Stimulated activated CD4-positive, alpha-beta T cell treated with anti-CD3 and anti-CD28 coated beads, Interleukin-2, amount 100 ng/mL, for 48 hours (primary cell): Measurements from ENCODE around the gene CPNE8.

Source experiments
- DNase-seq, 2 donors: peaks; one replicate each; pipeline ENCODE4 v3.0.0-alpha.2; 2020

CPNE8 gene

DNA sequence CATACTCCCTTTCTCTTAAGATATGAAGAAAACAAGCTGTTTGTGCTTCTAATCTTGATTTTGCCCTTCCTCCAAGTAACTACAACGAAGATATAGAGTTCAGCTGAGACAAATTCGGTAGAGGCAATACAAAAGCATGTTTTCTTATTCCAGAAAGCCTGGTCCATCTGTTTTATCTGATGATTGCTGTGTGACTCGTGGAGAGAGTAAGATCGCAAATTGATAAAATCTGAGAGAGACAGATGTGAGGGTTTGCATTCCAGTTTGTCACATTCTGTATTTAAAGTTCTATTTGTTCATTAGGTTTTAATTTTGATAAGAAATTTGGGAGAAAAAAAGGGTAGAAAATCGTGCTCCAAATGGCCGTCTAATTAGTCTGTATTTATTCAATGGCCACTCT, 192.1 kb downstream of the CPNE8 start:
- no peak for DNase-seq

DNA sequence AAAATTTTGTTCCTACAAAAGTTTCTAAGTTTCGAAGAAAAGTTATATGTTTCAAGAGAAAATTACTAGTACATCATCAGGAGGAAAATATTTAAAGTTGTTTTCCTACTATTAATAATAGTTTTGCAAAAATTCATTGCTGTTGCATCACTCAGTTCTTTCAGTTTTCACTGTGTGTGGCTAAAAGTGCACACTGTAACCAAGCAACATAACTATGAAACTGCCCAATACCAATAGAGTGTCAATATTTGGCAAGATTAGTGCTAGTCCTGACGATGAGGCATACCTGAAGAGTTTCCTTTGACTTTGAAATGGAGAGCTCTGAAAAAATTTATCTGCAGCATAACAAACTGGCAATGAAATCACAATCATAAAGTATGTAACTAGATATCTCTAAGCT, 194.3 kb downstream of the CPNE8 start:
- DNase-seq, result no peak

DNA sequence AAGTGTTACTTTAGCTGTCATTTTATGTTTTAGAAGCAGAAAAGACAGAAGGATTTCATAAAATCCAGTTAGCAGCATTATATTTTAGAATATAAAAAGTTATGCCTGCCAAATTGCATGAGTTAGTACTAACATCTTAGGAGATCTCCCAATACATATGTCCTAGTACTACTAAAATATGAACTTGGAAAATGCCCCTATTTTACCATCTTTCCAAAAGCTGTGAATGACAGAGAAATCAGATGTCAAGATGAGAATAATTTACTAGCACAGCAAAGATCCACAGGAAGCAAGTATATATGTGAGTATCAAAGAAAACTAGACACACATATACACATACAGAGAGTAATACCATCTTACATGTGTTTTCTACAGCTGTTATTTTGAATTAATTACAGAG, 196.9 kb downstream of the CPNE8 start:
- DNase-seq, result no peak

DNA sequence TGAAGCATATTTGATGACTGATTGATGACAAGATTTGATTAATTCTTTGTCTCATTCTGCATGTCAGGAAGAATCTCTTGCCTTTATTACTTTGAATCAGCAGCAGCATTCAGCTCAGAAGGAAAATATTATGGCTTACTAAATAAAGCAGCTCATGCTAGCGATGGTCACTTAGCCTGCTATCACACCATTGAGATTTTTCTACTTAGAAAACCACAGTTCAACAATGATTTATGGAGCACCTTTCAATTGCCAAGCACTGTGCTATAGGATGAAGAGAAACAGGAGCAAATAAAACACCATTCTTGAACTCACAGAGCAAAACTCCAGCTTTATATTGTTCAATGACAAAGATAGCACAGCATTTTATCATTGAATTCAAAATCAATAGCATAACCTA, 197.7 kb downstream of the CPNE8 start:
- DNase-seq, result no peak

DNA sequence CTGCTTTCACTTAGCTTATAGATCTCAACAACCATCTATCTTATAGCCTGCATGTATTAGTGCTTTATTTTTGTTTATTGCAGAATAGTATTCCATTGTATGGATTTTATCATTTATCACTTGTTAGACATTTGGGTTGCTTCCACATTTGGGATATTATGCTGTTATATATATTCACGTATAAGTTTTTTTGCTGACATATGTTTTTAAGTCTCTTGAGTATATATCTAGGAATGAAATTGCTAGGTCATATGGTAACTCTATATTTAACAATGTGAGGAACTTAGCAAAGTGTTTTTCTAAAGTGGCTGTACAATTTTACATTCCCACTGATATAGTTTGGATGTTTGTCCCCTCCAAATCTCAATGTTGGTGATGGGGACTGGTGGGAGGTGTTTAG, 208.1 kb downstream of the CPNE8 start:
- no peak for DNase-seq

DNA sequence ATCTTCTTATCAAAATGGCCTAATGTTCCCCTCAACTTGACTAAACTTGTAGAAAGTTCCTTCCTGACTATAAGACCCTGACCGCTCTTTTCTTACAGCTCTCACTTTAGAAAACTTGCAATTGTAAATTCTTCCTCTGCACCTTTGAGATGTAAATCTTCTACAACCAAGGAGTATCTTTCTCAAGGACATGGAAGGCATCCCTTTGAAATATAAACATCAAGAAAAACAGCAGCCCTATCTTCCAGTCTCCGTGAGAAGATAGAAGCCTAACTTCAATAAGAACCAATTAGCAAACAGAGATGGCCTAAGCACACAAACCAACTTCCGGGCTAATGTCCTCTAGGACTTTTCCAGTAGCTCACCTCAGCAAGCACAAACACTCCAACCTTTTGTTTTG, 210.3 kb downstream of the CPNE8 start:
- DNase-seq, result no peak

DNA sequence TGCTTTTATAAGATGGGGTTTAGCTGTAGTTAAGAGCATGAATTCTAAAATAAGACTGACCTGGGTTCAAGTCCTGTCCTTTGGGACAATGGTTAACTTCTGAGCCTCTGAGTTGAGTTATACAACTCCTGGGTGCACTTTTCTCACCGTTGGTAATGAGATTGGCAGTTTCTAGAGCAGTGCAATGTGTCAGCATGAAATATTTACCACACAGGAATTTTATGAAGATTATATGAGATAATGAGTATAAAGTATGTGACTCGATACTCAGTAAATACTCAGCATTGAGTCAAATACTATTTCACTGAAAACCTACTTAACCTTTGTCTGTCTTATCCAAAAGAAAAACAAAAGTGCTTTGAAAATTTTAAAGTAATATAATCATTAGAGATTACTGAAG, 214.2 kb downstream of the CPNE8 start:
- no peak for DNase-seq

DNA sequence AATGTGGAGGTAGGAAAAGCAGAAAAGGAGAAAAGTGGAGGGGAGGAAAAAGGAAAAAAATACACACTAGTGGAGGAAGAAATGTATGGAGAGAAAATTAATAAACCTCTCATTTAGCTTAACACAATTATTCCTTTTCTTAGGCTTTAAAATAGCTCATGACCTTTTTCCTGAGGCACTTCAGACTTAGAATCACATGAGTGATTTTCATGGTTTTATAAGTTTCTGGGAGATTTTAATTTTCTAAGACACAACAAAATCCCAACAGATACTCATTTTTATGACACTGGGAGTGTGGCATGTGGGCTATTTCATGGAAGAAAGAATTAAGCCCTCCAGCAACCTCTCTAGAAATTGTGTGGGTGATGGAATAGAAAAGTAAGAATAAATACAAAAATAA, 214.7 kb downstream of the CPNE8 start:
- DNase-seq, result no peak

DNA sequence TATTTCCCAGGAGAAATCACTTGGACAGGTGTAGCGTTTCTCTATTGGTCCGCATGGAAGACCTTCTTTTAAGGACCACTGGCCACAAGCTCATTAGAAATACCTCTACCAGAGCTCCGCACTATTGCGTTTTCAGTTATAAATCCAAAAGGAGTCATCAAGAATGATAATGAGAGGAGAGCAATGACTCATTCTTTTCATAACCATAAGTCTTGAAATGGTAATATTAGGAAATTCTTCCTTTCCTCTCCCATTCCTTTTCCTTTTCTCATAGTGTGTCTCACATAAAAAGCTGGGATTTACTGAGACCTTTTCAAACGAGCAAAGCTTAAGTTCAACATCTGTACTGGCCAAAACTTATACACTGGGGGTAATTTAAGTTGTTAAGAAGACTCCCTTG, 215.7 kb downstream of the CPNE8 start:
- DNase-seq, result no peak

DNA sequence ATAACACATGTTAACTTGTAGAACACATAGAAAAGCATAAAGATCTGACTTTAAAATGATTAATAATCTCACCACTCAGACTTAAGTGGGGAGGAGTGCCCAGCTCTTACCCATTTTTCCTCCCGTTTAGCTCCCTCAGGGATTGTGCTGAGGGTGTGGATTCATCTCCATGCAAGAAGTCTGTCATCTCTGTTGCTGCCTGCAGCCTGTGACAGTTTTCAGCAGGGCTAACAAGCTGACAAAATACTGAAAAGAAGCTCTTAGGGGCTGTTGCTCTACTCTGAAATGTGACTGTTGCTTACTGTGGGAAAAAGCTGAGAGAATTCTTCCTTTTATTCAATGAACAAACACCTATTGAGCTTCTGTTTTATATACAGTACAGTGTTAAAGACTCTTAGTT, 216.2 kb downstream of the CPNE8 start:
- DNase-seq, result no peak

DNA sequence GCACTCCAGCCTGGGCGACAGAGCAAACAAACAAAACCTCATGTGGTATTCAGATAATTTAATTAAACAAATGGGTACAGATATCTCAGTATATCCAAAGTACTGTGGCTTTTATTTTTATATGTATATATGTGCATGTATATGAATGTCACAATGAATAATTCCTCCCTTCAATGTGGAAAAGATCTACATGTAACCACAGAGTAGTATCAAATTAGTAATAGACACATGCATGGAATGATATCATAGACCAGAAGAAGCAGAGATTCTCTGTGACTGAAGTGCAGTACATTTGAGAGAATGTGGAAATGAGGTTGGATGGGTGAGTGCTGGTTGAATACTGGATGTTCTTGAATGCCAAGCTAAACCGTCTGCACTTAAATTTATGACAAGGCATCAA, 222.9 kb downstream of the CPNE8 start:
- DNase-seq, result no peak

DNA sequence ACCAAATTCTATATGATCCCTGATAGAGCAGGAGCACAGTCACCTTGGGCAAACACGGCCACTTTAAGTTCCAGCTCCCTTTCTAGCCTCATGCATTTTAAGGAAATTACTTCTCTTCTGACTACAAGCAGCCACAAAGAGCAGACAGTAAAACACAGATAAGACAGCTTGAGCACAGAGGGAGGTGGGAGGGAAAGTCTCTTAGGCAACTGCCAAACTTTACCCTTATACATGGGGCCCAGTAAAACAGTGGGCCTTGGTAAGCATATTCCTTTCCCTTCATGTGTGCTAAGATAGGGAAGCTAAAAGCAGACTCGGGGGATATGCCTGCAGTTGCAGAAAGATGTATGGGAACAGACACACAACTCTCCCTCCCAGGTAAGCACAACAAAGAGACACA, 235.9 kb downstream of the CPNE8 start:
- no peak for DNase-seq

DNA sequence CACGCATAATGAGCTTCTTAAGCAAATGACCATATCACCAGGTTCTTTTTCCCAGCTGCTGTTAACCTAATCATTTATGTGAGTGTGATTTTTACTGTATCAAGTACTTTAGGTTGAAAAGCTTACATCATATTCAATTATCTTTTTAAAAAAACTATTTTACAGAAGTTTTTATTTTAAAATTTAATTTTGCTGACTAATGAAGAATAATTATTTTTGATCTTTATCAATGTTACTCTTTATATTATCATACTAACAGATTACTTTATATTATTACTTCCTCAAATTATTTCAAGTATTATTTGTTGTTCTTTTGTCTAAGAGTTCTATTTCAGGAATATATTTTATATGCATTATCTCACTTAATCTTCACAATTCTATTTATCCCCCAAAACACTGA, 236.3 kb downstream of the CPNE8 start:
- no peak for DNase-seq

DNA sequence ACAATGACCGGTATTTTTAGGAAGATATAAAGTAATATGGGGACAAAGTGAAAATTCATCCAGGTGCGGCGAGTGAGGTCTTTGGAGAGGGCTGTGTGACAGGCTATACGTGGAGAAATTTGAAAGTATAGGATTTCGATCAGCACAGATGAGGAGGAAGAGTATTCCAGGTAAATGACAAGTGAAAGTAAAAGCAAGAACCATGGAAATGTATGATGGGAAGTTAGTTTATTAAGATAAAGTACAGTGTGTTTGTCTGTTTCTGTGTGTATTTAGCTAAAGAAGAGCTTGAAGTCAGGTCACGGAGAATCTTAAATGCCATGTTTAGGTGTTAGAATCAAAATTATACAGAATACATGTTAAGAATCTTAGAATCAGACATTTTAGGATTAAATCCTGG, 239.0 kb downstream of the CPNE8 start:
- no peak for DNase-seq

DNA sequence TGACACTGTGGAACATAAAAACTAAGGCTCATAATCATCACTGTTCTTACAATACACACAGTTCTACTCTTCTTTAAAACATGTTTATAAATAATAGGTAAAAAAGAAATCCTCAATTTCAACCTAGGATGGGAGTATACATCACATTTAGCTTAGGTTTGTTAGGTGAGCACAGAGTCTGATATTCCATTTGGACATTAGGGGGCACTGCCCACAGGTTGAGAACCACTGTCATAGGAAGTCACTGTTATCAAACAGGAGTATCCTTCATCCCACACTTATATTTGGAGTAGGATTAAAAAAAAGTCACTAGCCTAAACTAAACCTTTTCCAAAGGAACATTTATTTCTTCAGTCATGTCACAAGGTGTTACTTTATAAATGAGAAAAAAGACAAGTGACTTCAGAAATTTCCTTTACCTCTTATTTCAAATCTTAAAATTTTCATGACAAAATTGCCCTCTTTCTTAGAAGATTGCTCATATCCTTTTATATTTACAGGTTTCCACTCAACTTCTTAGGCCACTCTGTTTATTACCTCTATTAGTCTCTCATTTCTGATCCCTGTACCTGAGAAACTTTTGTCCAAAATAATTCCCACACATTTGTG, 240.6 kb downstream of the CPNE8 start:
- no peak for DNase-seq

DNA sequence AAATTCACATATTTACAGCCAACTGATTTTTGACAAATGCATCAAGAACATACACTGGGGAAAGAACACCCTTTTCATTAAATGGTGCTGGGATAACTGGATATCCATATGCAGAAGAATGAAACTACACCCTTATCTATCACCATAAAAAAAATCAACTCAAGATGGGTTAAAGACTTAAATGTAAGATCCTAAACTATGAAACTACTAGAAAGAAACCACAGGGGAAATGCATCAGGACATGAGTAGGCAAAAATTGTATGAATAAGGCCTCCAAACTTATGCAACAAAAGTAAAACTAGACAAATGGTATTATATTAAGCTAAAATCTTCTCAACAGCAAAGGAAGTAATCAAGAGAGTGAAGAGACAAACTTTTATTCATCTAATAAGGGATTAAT, 242.6 kb downstream of the CPNE8 start:
- DNase-seq, result no peak

DNA sequence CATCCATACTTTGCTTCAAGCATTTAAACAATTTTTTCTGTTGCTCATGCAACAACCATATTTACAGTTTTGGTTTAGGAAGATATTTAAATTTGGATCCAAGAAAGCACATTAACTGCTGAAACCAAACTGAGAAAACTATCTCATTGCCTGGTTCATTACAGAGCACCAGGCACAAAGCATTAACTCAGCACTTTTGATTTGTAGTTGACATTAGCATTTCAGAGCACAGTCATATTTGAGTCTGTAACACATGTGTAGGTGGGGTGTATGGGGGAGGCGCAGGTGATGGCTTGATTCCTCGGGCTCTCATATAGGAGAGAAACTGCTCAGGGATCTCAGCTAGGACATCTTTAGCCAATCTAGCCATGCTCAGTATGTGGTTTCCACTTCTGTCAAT, 251.7 kb downstream of the CPNE8 start:
- DNase-seq, result no peak

DNA sequence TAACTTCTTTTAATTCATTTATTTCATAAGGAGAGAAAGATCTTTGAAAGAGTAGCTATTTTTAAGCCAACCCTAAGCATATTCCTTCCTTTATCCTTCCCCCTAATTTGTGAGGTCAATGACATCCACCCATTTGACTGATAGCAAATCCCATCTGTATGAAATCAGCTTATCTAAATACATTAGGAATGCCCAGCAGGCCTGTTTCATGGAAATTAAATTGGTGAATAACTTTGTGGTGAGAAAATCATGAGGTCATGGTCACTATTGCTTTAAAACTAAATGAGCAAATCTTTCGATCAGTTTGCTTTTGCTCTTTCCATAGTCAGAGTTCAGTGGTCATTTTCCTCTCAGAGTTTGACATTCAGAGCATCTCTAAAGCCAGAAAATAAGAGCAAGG, 256.6 kb downstream of the CPNE8 start:
- no peak for DNase-seq

DNA sequence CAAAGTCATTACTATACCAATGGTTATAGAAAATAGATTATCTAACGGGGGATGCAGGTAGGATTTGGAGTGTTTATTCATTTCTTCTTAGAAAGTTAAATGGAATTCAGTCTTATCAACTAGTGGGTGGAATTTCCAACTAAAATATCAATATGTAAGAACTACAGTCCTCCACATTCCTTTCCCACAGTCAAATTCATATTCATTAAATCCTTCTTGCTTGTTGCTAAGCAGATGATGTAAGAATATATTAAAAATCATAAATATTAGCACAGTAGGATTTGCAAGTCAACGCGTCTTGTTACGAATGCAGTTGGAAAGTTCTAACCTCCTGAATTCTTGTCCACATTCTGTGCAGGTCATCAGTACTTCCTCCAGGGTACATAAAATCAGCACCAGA, 259.2 kb downstream of the CPNE8 start:
- no peak for DNase-seq

DNA sequence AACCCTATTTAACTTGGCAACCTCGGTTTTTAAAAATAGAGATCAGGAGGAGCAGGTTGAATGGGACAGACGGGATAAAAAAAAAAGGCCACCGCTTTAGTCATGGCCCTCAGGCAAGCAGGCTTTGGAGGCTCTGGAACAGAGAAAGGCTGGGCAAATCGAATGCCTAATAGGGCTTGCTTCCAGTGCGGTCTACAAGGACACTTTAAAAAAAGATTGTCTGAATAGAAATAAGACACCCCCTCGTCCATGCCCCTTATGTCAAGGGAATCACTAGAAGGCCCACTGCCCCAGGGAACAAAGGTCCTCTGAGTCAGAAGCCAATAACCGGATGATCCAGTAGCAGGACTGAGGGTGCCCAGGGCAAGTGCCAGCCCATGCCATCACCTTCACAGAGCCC, 265.8 kb downstream of the CPNE8 start:
- no peak for DNase-seq

DNA sequence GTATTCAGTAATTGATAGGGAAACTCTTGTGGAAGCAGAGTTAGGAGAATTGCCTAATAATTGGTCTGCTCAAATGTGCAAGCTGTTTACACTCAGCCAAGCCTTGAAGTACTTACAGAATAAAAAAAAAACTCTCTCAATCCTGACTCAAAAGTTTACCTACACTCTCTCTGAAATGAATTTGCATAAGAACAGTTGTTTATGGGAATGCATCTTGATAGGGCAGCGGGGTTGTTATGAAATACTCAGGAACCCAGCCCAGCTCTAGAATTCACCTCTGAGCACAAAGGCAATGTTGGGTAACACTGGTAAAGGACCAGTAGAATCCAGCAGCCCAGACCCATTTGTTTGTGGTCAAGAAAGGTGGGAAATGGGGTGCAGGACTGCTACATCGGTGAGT, 267.0 kb downstream of the CPNE8 start:
- no peak for DNase-seq

DNA sequence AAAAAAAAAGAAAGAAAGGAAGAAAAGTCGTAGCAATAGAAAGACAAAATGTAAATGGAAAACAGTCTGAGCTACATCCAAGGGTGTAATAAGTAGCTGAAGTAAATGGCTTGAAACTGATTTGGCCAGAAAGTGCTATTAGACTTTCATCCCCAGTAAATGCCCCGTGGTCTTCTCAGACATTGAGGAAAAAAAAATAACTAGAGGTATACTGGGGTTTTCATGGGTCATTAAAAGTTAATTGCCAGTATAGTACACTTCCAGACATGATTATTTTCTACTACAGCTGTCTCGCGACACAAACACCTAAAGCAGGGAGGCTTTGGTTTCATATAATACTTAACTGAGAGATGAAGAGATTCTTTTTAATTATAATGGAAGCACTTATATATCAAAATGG, 271.9 kb downstream of the CPNE8 start:
- no peak for DNase-seq

DNA sequence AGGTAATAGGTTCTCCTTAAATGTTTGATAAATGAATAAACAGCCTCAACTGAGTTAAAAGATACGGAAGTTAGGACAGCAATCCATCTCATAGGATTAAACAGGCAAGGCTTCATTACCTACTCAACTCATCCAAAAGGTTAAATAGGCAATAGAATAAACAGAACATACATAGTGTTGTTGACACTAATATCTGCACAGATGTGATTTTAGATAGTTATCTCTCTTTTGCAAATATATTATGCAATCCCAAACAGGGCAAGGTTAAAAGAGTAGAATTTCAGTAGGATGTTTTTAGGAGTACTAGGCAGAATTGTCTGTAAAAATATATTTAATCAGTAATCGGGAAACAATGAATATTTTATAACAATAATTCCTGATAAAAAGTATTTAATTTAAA, 276.3 kb downstream of the CPNE8 start:
- no peak for DNase-seq

DNA sequence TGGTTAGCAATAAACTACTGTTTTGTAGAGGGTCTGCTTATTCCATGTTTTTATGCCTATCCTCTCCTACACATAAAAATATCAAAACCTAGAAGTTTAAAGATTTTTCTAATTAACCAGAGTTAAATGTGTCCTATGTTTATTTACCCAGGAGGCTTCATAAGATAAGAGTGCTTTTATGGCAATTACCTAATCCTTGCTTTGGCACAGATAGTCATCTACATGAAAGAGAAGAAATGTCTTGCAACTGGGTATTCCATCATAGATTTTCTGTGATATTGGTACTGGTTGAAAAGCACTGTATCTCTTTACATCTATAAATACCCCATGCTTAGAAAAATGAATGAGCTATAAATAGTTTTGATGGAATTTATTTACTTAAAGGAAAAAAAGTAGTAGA, 277.1 kb downstream of the CPNE8 start:
- DNase-seq, result no peak

DNA sequence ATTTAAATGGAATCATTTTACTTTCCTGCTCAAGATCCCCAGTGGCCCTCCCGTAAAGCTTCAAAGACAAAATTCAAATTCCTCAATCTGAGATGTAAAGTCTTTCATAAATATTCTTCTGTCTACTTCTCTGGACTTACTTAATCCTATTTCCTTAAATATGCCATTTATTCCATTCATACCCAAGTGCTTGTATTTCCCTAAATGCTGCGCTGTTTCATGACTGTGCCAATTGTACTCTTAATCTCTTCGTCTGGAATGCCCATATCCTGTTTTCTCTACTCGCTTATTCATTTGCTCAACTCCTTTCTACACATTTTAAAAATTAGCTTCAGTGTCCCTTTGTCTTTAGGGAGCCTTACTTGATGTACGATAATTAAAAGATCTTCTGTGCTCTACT, 280.1 kb downstream of the CPNE8 start:
- DNase-seq, result no peak

DNA sequence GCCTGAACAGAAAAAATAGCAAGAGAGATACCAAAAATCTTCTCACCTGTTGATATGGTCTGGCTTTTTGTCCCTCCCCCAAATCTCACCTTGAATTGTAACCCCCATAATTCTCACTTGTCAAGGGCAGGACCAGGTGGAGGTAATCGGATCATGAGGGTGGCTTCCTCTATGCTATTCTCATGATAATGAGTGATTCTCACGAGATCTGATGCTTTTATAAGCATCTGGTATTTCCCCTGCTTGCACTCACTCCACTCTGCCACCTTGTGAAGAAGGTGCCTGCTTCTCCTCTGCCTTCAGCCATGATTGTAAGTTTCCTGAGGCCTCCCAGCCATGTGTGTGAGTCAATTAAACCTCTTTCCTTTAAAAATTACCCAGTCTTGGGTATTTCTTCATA, 291.2 kb downstream of the CPNE8 start:
- no peak for DNase-seq
